Esophagus muscularis mucosa (tissue), 3 donors: ENCODE data around the gene RNU7-1.

Experiments
- EP300 ChIP-seq: sonication (generic); formaldehyde crosslinking; IDR thresholded peaks from one replicate; pipeline ENCODE4 v1.6.1; 2017; ENCODE audit warnings: antibody characterized with exemption
- POLR2AphosphoS5 ChIP-seq, 2 donors: sonication (generic); formaldehyde crosslinking; IDR thresholded peaks; one replicate each; pipeline ENCODE4 v1.6.1; 2017; ENCODE audit warnings: antibody characterized with exemption in 2 of 2

GRCh38 chr12:6935371-6936193 lies 8.0 kb upstream of the RNU7-1 start:
- no peak for TF ChIP-seq POLR2AphosphoS5 (IDR thresholded peaks at IDR 0.05)
- no peak for TF ChIP-seq EP300
